ENCODE measurements around the gene HMGCR. TPM values are rescaled to one million over a fixed set of nuclear protein-coding genes. Genes with fewer than 3 reads are reported as not detected.
"Not testable (repeated sequence)": the region's sequence is repeated elsewhere in the genome, so short reads cannot be mapped to it uniquely, and the experiment has no call there.

Gene HMGCR
- total RNA-seq, 1 experiment from 2014 or later: 224 TPM

DNA sequence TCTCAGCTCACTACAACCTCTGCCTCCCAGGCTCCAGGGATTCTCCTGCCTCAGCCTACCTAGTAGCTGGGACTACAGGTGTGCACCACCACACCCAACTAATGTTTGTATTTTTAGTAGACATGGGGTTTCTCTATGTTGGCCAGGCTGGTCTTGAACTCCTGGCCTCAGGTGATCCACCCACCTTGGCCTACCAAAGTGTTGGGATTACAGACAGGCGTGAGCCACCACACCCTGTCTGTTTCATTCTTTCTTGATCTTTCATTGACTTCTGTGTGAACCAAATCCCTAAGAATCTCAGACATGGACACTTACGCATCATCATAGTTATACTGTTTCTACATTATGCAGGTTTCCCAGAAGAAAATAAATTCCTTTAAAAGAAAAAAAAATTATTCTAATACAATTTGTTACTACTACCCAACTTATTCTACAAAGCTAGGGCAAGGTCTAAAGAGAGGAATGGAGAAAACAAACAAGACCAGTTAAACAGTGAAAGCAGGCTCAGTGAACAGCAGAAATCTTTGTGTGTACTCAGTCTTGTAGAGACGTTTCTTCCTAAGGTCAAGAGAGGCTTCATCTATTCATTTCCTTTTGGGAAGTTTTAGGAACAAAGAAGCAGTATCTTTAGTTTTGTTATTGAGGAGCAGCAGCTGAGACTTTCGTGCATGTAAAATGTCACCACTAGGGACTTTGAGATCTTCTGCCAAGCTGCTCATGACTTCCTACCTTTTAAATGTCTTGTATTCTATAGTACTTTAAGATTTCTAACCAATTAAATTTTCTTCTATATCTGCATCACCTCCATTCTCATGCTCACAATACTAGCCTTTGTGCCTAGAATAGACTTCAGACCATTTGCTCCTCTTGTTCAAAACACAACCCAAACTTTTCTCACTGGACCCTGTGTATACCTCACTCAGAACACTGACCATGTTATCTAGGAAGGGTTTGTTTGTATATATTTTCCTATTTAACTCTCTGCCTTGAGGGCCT, 5.6 kb upstream of the HMGCR start:
- CTCF ChIA-PET: interaction anchor here (0.6 to 1.4 kb wide), 4 partner anchors 7 to 262 kb away, joined by 3 to 7 read pairs (median 4); no protein-coding TSS in a partner anchor
- no peak overlapping the region for H3K27ac Mint-ChIP-seq (ENCODE audit: unreplicated experiment)
- no peaks in the 10 kb centered on the region for H3K27me3 Mint-ChIP-seq (ENCODE audit: unreplicated experiment)
- H3K36me3 Mint-ChIP-seq (ENCODE audit: insufficient read depth, unreplicated experiment): no peaks in the 10 kb centered on the region
- H3K4me3 Mint-ChIP-seq (ENCODE audit: low read depth, unreplicated experiment): no peak overlapping the region
- DNase-seq: no peak
- BruUV-seq (replicated peaks): no TSS peak
- H3K4me1 Mint-ChIP-seq (ENCODE audit: low read depth, unreplicated experiment): no peaks in the 10 kb centered on the region
- H3K9me3 Mint-ChIP-seq (ENCODE audit: low read depth, unreplicated experiment): no peaks in the 10 kb centered on the region
- TF ChIP-seq, protein P1, sequence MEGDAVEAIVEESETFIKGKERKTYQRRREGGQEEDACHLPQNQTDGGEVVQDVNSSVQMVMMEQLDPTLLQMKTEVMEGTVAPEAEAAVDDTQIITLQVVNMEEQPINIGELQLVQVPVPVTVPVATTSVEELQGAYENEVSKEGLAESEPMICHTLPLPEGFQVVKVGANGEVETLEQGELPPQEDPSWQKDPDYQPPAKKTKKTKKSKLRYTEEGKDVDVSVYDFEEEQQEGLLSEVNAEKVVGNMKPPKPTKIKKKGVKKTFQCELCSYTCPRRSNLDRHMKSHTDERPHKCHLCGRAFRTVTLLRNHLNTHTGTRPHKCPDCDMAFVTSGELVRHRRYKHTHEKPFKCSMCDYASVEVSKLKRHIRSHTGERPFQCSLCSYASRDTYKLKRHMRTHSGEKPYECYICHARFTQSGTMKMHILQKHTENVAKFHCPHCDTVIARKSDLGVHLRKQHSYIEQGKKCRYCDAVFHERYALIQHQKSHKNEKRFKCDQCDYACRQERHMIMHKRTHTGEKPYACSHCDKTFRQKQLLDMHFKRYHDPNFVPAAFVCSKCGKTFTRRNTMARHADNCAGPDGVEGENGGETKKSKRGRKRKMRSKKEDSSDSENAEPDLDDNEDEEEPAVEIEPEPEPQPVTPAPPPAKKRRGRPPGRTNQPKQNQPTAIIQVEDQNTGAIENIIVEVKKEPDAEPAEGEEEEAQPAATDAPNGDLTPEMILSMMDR (IDR thresholded peaks at IDR 0.05; ENCODE audit: unreplicated experiment): no peak
- intact Hi-C loops (cut with micrococcal nuclease; ENCODE audit: unreplicated experiment): loop anchor here (10.0 kb wide), 1 partner anchor 397 kb away; no protein-coding TSS in a partner anchor

DNA sequence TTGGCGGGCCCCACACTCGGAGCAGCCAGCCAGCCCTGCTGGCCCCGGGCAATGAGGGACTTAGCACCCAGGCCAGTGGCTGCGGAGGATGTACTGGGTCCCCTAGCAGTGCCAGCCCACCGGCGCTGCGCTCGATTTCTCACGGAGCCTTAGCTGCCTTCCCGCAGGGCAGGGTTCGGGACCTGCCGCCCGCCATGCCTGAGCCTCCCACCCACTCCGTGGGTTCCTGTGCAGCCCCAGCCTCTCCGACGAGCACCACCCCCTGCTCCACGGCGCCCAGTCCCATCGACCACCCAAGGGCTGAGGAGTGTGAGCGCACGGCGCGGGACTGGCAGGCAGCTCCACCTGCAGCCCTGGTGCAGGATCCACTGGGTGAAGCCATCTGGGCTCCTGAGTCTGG, 3.3 kb upstream of the HMGCR start:
- H3K4me1 Mint-ChIP-seq (ENCODE audit: low read depth, unreplicated experiment); BruUV-seq (replicated peaks); H3K27ac Mint-ChIP-seq (ENCODE audit: unreplicated experiment); H3K9me3 Mint-ChIP-seq (ENCODE audit: low read depth, unreplicated experiment); CTCF ChIA-PET; H3K36me3 Mint-ChIP-seq (ENCODE audit: insufficient read depth, unreplicated experiment); H3K27me3 Mint-ChIP-seq (ENCODE audit: unreplicated experiment); H3K4me3 Mint-ChIP-seq (ENCODE audit: low read depth, unreplicated experiment); DNase-seq: not testable (repeated sequence)
- intact Hi-C loops (cut with micrococcal nuclease; ENCODE audit: unreplicated experiment): loop anchor here (10.0 kb wide), 1 partner anchor 399 kb away; no protein-coding TSS in a partner anchor

DNA sequence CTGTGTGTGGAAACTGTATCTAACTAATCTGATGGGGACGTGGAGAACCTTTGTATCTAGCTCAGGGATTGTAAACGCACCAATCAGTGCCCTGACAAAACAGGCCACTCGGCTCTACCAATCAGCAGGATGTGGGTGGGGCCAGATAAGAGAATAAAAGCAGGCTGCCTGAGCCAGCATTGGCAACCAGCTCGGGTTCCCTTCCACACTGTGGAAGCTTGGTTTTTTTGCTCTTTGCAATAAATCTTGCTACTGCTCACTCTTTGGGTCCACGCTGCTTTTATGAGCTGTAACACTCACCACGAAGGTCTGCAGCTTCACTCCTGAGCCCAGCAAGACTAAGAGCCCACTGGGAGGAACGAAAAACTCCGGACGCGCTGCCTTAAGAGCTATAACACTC, 2.6 kb upstream of the HMGCR start:
- not testable (repeated sequence) for H3K27ac Mint-ChIP-seq (ENCODE audit: unreplicated experiment); DNase-seq; H3K9me3 Mint-ChIP-seq (ENCODE audit: low read depth, unreplicated experiment); H3K4me3 Mint-ChIP-seq (ENCODE audit: low read depth, unreplicated experiment); H3K36me3 Mint-ChIP-seq (ENCODE audit: insufficient read depth, unreplicated experiment); H3K4me1 Mint-ChIP-seq (ENCODE audit: low read depth, unreplicated experiment); H3K27me3 Mint-ChIP-seq (ENCODE audit: unreplicated experiment); BruUV-seq (replicated peaks)
- CTCF ChIA-PET: interaction anchor here (1.1 kb wide), 1 partner anchor 98 kb away, joined by 3 read pairs; the partner anchor contains the start of gene ANKRD31
- intact Hi-C loops (cut with micrococcal nuclease; ENCODE audit: unreplicated experiment): loop anchor here (10.0 kb wide), 1 partner anchor 400 kb away; no protein-coding TSS in a partner anchor

DNA sequence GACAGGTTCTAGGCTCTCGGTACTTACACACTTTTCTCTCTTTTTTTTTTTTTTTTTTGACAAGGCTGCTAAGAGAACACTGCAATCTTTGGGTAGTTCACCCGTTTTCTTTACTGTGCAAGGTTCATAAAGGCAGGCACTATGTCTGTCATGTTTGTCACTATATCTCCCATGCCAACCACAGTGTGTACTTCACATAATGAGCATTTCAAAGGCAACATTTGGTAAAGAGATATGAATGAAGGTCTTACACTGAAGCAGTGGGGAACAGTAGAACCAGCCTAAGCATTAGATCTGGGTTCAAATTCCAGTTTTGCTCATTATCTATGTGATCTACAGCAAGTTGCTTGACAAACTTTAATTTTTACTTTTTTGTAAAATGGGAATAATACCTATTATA, 1.5 kb upstream of the HMGCR start:
- DNase-seq: no peak
- Mint-ChIP-seq H3K4me3 (ENCODE audit: low read depth, unreplicated experiment) (no peak overlapping the region), H3K36me3 (ENCODE audit: insufficient read depth, unreplicated experiment) (no peaks in the 10 kb centered on the region), H3K27ac (ENCODE audit: unreplicated experiment) (no peak overlapping the region), H3K4me1 (ENCODE audit: low read depth, unreplicated experiment) (peaks cover 3% of the 10 kb centered on the region), H3K9me3 (ENCODE audit: low read depth, unreplicated experiment) (no peaks in the 10 kb centered on the region), H3K27me3 (ENCODE audit: unreplicated experiment) (no peaks in the 10 kb centered on the region)
- intact Hi-C loops (cut with micrococcal nuclease; ENCODE audit: unreplicated experiment): loop anchor here (5.0 to 10.0 kb wide), 2 partner anchors 283 to 401 kb away; partner anchors contain the start of gene GCNT4
- CTCF ChIA-PET: no interaction called here
- TF ChIP-seq, protein P1 (IDR thresholded peaks at IDR 0.05; ENCODE audit: unreplicated experiment): no peak
- no TSS peak for BruUV-seq (replicated peaks)

DNA sequence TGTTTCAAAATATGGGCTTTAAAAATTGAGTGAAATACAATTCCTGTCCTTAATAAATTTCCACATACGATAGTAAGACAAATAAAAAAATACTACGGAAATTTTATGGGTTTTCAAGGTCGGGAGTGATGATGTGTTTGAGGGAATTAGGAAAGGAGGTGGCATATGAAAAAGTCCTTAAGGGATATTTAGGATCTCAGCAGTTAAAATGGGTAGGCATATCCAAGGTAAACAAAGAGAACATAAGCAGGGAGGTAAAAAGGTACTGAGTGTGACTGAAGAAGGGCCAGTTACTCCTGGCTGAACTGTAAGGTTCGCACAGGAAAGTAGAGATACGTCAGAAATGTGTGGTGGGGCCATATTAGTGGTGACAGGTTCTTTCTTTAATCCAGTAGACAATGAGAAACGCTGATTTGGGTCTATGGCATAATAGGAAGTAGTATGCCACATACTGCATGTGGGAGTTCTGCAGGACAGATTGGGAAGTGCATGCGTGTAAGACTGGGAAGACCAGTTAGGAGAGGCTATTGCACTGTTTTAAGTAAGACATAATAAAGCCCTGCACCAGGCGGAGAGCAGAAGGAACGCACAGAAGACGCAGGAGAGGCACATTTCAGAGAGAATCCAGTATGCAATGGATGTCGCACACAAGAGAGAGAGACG, 937 bp upstream of the HMGCR start:
- H3K4me3 Mint-ChIP-seq (ENCODE audit: low read depth, unreplicated experiment): no peak overlapping the region
- H3K36me3 Mint-ChIP-seq (ENCODE audit: insufficient read depth, unreplicated experiment): no peaks in the 10 kb centered on the region
- TF ChIP-seq, protein P1 (IDR thresholded peaks at IDR 0.05; ENCODE audit: unreplicated experiment): peak; percentile 43
- H3K9me3 Mint-ChIP-seq (ENCODE audit: low read depth, unreplicated experiment): no peaks in the 10 kb centered on the region
- no peak overlapping the region for H3K27ac Mint-ChIP-seq (ENCODE audit: unreplicated experiment)
- H3K4me1 Mint-ChIP-seq (ENCODE audit: low read depth, unreplicated experiment): peaks cover 9% of the 10 kb centered on the region
- peak; percentile 70 for DNase-seq
- no peaks in the 10 kb centered on the region for H3K27me3 Mint-ChIP-seq (ENCODE audit: unreplicated experiment)
- CTCF ChIA-PET: interaction anchor here (0.5 to 1.4 kb wide), 10 partner anchors 9 to 404 kb away, joined by 3 to 10 read pairs (median 3); partner anchors contain the start of genes ANKRD31, CERT1 and POLK
- BruUV-seq (replicated peaks): TSS peak; percentile 98
- intact Hi-C loops (cut with micrococcal nuclease; ENCODE audit: unreplicated experiment): loop anchor here (2.0 to 10.0 kb wide), 3 partner anchors 99 to 401 kb away; partner anchors contain the start of genes ANKRD31 and GCNT4
